H1 (cell line): ENCODE data around the gene CDKN2B. TPM values are rescaled to one million over a fixed set of nuclear protein-coding genes. Genes with fewer than 3 reads are reported as not detected.

Source experiments
- CTCF ChIA-PET: fragments of 300-600 bp; sonication (Branson Sonifier 250); formaldehyde crosslinking; loops from one replicate; lab custom pipeline; 2021; ENCODE audit not compliant: partially characterized antibody; lab: Charles Lee
- POLR2A ChIA-PET: fragments of 300-600 bp; sonication (Branson Sonifier 250); formaldehyde crosslinking; loops from one replicate; lab custom pipeline; 2021; ENCODE audit warnings: inconsistent platforms; ENCODE audit not compliant: partially characterized antibody; lab: Charles Lee
- DNase-seq, 2 experiments: peaks; one replicate each; pipeline versions ENCODE4 v3.0.0 to v3.0.0-alpha.2; 2010 to 2022; ENCODE audit warnings: low spot score in 2 of 2, low read depth in 1 of 2, mixed read lengths in 1 of 2
- FAIRE-seq: peaks from 2 replicates; lab custom pipeline; 2011; peaks lifted over from hg19 to GRCh38; lab: Jason Lieb, UNC
- H2AFZ ChIP-seq: 2 replicates; pipeline ENCODE4 v1.8.1; 2012; ENCODE audit warnings: low read length, inconsistent platforms
- H2AK5ac ChIP-seq: 2 replicates; pipeline ENCODE4 v1.6.1; 2013; ENCODE audit warnings: low read depth, low read length
- H2BK120ac ChIP-seq: replicated peaks from 2 replicates; pipeline ENCODE3; 2013; ENCODE audit warnings: low read depth, low read length, inconsistent platforms
- H2BK12ac ChIP-seq: 2 replicates; pipeline ENCODE4 v1.6.1; 2013; ENCODE audit warnings: low read depth, low read length
- H2BK15ac ChIP-seq: 2 replicates; pipeline ENCODE4 v1.6.1; 2013; ENCODE audit warnings: low read length
- H2BK20ac ChIP-seq: 2 replicates; pipeline ENCODE4 v1.6.1; 2013; ENCODE audit warnings: low read length
- H2BK5ac ChIP-seq: 2 replicates; pipeline ENCODE4 v1.6.1; 2013; ENCODE audit warnings: low read depth, low read length
- H3K14ac ChIP-seq: 2 replicates; pipeline ENCODE4 v1.6.1; 2013; ENCODE audit warnings: inconsistent platforms; ENCODE audit not compliant: insufficient read length
- H3K18ac ChIP-seq: 2 replicates; pipeline ENCODE4 v1.6.1; 2013; ENCODE audit warnings: low read length; ENCODE audit errors: extremely low read depth
- H3K23ac ChIP-seq: 2 replicates; pipeline ENCODE4 v1.6.1; 2013; ENCODE audit warnings: inconsistent platforms; ENCODE audit not compliant: insufficient read length
- H3K23me2 ChIP-seq: 2 replicates; pipeline ENCODE4 v1.6.1; 2013; ENCODE audit warnings: low read depth, low read length
- H3K27ac ChIP-seq: 2 replicates; pipeline ENCODE4 v1.6.1; 2011; ENCODE audit warnings: low read depth, low read length, inconsistent platforms
- H3K27me3 ChIP-seq, 4 experiments: replicated peaks in 1 of 4; 1 replicate in 1 of 4; 2 replicates in 3 of 4; pipeline versions ENCODE4 v1.6.1 to v1.8.1; 2011 to 2013; ENCODE audit warnings: low read length in 3 of 4, mild to moderate bottlenecking in 3 of 4, inconsistent platforms in 2 of 4, mixed read lengths in 2 of 4, moderate library complexity in 1 of 4; ENCODE audit not compliant: control insufficient read depth in 3 of 4, insufficient read depth in 3 of 4; ENCODE audit errors: extremely low read depth in 1 of 4
- H3K36me3 ChIP-seq, 4 experiments: 2 replicates each; pipeline versions ENCODE4 v1.6.1 to v1.8.1; 2011 to 2013; ENCODE audit warnings: mild to moderate bottlenecking in 4 of 4, low read length in 3 of 4, moderate library complexity in 2 of 4, control low read depth in 1 of 4, inconsistent platforms in 1 of 4; ENCODE audit not compliant: insufficient read depth in 4 of 4, control insufficient read depth in 2 of 4
- H3K4ac ChIP-seq: replicated peaks from 2 replicates; pipeline ENCODE3; 2013; ENCODE audit warnings: low read length, low read depth, mixed read lengths, inconsistent platforms; ENCODE audit not compliant: insufficient read length
- H3K4me1 ChIP-seq, 4 experiments: replicated peaks in 1 of 4; 1 replicate in 1 of 4; 2 replicates in 3 of 4; pipeline versions ENCODE4 v1.6.1 to v1.8.1; 2011 to 2013; ENCODE audit warnings: low read length in 3 of 4, inconsistent platforms in 2 of 4, mixed read lengths in 1 of 4; ENCODE audit not compliant: insufficient read depth in 4 of 4, control insufficient read depth in 3 of 4
- H3K4me2 ChIP-seq, 2 experiments: 2 replicates each; pipeline versions ENCODE4 v1.6.1 to v1.8.1; 2011 to 2013; ENCODE audit warnings: low read depth in 2 of 2, low read length in 2 of 2, control low read depth in 1 of 2, inconsistent platforms in 1 of 2, mild to moderate bottlenecking in 1 of 2; ENCODE audit not compliant: insufficient read depth in 1 of 2
- H3K4me3 ChIP-seq, 4 experiments: fragments of 200-600, 300-600 bp in 1 of 4; sonication (generic), shearing (Covaris generic), sonication (Bioruptor Twin) in 1 of 4; 2 replicates each; pipeline versions ENCODE4 v1.5.1 to v1.8.1; 2011 to 2016; ENCODE audit warnings: low read length in 4 of 4, low read depth in 3 of 4, control low read depth in 2 of 4, inconsistent platforms in 2 of 4, mild to moderate bottlenecking in 2 of 4, mixed read lengths in 1 of 4, moderate library complexity in 1 of 4; ENCODE audit not compliant: insufficient read depth in 2 of 4; ENCODE audit errors: extremely low read depth in 1 of 4
- H3K56ac ChIP-seq: replicated peaks from 2 replicates; pipeline ENCODE3; 2013; ENCODE audit warnings: low read depth, mild to moderate bottlenecking, mixed read lengths, low read length, inconsistent platforms; ENCODE audit not compliant: insufficient read length
- H3K79me1 ChIP-seq: 2 replicates; pipeline ENCODE4 v1.6.1; 2013; ENCODE audit warnings: low read depth, low read length, control low read depth
- H3K79me2 ChIP-seq, 2 experiments: 2 replicates each; pipeline versions ENCODE4 v1.6.1 to v1.8.1; 2012 to 2013; ENCODE audit warnings: low read length in 2 of 2, mild to moderate bottlenecking in 2 of 2, inconsistent platforms in 1 of 2; ENCODE audit not compliant: insufficient read depth in 2 of 2, control insufficient read depth in 1 of 2
- H3K9ac ChIP-seq, 4 experiments: replicated peaks in 1 of 4; 1 replicate in 1 of 4; 2 replicates in 3 of 4; pipeline versions ENCODE4 v1.6.1 to v1.8.1; 2011 to 2013; ENCODE audit warnings: low read depth in 3 of 4, low read length in 3 of 4, control low read depth in 2 of 4, mild to moderate bottlenecking in 2 of 4, moderate library complexity in 2 of 4, inconsistent platforms in 1 of 4; ENCODE audit errors: extremely low read depth in 1 of 4
- H3K9me3 ChIP-seq, 2 experiments: 2 replicates each; pipeline versions ENCODE4 v1.6.1 to v1.8.1; 2012 to 2013; ENCODE audit warnings: mild to moderate bottlenecking in 2 of 2, moderate library complexity in 2 of 2, control low read depth in 1 of 2, inconsistent platforms in 1 of 2, low read depth in 1 of 2, low read length in 1 of 2, mixed read lengths in 1 of 2; ENCODE audit not compliant: insufficient read depth in 2 of 2
- H4K20me1 ChIP-seq, 2 experiments: replicated peaks in 1 of 2; 2 replicates each; pipeline versions ENCODE3 to v1.8.1; 2011 to 2013; ENCODE audit warnings: inconsistent platforms in 2 of 2, low read length in 2 of 2, mild to moderate bottlenecking in 1 of 2; ENCODE audit not compliant: insufficient read depth in 2 of 2, control insufficient read depth in 1 of 2
- H4K5ac ChIP-seq: 2 replicates; pipeline ENCODE4 v1.6.1; 2013; ENCODE audit warnings: low read length, low read depth, mixed read lengths, inconsistent platforms; ENCODE audit not compliant: insufficient read length
- H4K8ac ChIP-seq: 2 replicates; pipeline ENCODE4 v1.8.0; 2013; ENCODE audit warnings: mild to moderate bottlenecking, moderate library complexity, low read length, inconsistent platforms; ENCODE audit not compliant: insufficient read depth; ENCODE audit errors: extremely low read depth
- H4K91ac ChIP-seq: replicated peaks from 2 replicates; pipeline ENCODE3; 2013; ENCODE audit warnings: low read length, mixed read lengths, inconsistent platforms; ENCODE audit not compliant: insufficient read length
- E2F6 ChIP-seq: IDR thresholded peaks from 2 replicates; pipeline ENCODE4 v1.6.1; 2012; ENCODE audit warnings: inconsistent platforms
- SUZ12 ChIP-seq: fragments of 200-600 bp; sonication (generic); IDR thresholded peaks from 2 replicates; pipeline ENCODE4 v1.6.1; 2012; ENCODE audit warnings: mild to moderate bottlenecking, inconsistent platforms, low read length, moderate library complexity, mixed read lengths
- WGBS, 2 experiments: shearing (Covaris generic) in 1 of 2; methylation state at CpG; one replicate each; pipeline versions ENCODE4 v1.1.6 to v1.1.7; 2013 to 2015; ENCODE audit warnings: low lambda C conversion rate in 2 of 2, mixed read lengths in 2 of 2, inconsistent platforms in 1 of 2, low coverage in 1 of 2, missing lambda C conversion rate in 1 of 2; ENCODE audit not compliant: insufficient replicate concordance in 2 of 2, insufficient coverage in 1 of 2, insufficient read length in 1 of 2; ENCODE audit errors: extremely low coverage in 1 of 2, missing lambda C conversion rate in 1 of 2; 5-methylcytosine and 5-hydroxymethylcytosine counted together
- polyA plus RNA-seq, 7 experiments: library from polyadenylated mRNA; depleted of rRNA in 3 of 7; stranded (reverse) in 5 of 7; unstranded in 2 of 7; fragments of >200 nt in 5 of 7; fragments of 200-250 nt in 2 of 7; gene quantifications; 1 replicate in 5 of 7; 2 replicates in 1 of 7; 4 replicates in 1 of 7; pipeline versions ENCODE4 v1.2.1 to v1.2.3, GENCODE V29; 2011 to 2013; ENCODE audit warnings: missing spikeins in 2 of 7, mixed read lengths in 2 of 7
- total RNA-seq: library from RNA; stranded (reverse); fragmentation: NEBNext Ultra II Directional; extraction: Animal tissue kit (Norgen Biotek cat#: 25700); gene quantifications from 2 replicates; pipeline ENCODE4 v1.2.1, GENCODE V29; 2021

Gene CDKN2B
- total and polyA plus RNA-seq, 2 of the 8 experiments (the other 6 are each of a cell fraction or from before 2014, with no cell fraction given) = 0.20 to 0.88 TPM

- Histone ChIP-seq H3K9ac (no peak overlapping the region), H2AK5ac (no peak overlapping the region), H3K4me1 (peaks cover 3 to 11% (median 5%) of the 10 kb centered on the region in 4 experiments; a peak in 6 of 7 replicates), H3K18ac (no peak overlapping the region), H2AFZ (no peak overlapping the region), H3K79me1 (no peaks in the 10 kb centered on the region), H4K8ac (no peak overlapping the region), H3K79me2 (no peaks in the 10 kb centered on the region), H2BK120ac (no peak overlapping the region), H3K23me2 (peaks cover 18% of the 10 kb centered on the region; the same call in 1 of the 2 replicates), H2BK12ac (no peak overlapping the region), H2BK5ac (no peak overlapping the region), H3K4me3 (peak overlapping the region in 2 of 4 experiments; percentile 76 to 78; a peak in 4 of 8 replicates), H3K4me2 (peak overlapping the region; percentile 77 to 97; a peak in 3 of 4 replicates), H3K27me3 (peaks cover 29 to 69% (median 49%) of the 10 kb centered on the region in 4 experiments), H3K36me3 (no peaks in the 10 kb centered on the region; a peak in 1 of 8 replicates), H3K9me3 (no peaks in the 10 kb centered on the region), H2BK20ac (no peak overlapping the region), H4K91ac (no peak overlapping the region), H3K23ac (no peak overlapping the region), H2BK15ac (no peak overlapping the region), H4K20me1 (peaks cover 0 to 13% of the 10 kb centered on the region in 2 experiments), H3K56ac (no peak overlapping the region), H4K5ac (no peak overlapping the region), H3K14ac (no peak overlapping the region), H3K4ac (no peak overlapping the region), H3K27ac (no peak overlapping the region)
- CTCF ChIA-PET = interaction anchor here (0.8 to 4.1 kb wide), 40 partner anchors 9 to 449 kb away, joined by 3 to 57 read pairs (median 5); partner anchors contain the start of genes CDKN2A and CDKN2B-AS1
- POLR2A ChIA-PET = interaction anchor here (0.6 to 2.2 kb wide), 4 partner anchors 13 to 206 kb away, joined by 4 to 10 read pairs (median 6); partner anchors contain the start of genes CDKN2A, CDKN2B-AS1 and MTAP
- DNase-seq (no peak), FAIRE-seq (no peak)
- TF ChIP-seq SUZ12 (peak; percentile 69; the same call in 1 of the 2 replicates), E2F6 (no peak)
- 4% methylated on average over 8 of the region's 8 CpGs; no CpG with 5 or more reads in 1 of the 2 experiments for WGBS, 2 experiments
Measured at GRCh38 chr9:22008384-22008716, 755 bp downstream of the CDKN2B start.
